Subcutaneous abdominal adipose tissue (tissue), 5 donors: Measurements from ENCODE around the gene DYNC2H1.
"Not testable (repeated sequence)": the region's sequence is repeated elsewhere in the genome, so short reads cannot be mapped to it uniquely, and the experiment has no call there.

Source experiments
- H3K27ac ChIP-seq: one replicate; pipeline ENCODE4 v1.7.0; 2013; ENCODE audit warnings: low read depth, mild to moderate bottlenecking, inconsistent platforms, low read length, moderate library complexity
- H3K27me3 ChIP-seq, 5 donors: one replicate each; pipeline ENCODE4 v1.7.0; 2013; ENCODE audit warnings: low read length in 5 of 5, inconsistent platforms in 1 of 5; ENCODE audit not compliant: control insufficient read depth in 5 of 5, insufficient read depth in 4 of 5
- H3K36me3 ChIP-seq, 5 donors: one replicate each; pipeline ENCODE4 v1.7.0; 2013; ENCODE audit warnings: low read length in 5 of 5; ENCODE audit not compliant: control insufficient read depth in 5 of 5, insufficient read depth in 5 of 5
- H3K4me1 ChIP-seq, 5 donors: one replicate each; pipeline ENCODE4 v1.7.0; 2013; ENCODE audit warnings: low read length in 5 of 5, mild to moderate bottlenecking in 3 of 5, moderate library complexity in 1 of 5; ENCODE audit not compliant: control insufficient read depth in 5 of 5, insufficient read depth in 5 of 5
- H3K4me3 ChIP-seq, 5 donors: one replicate each; pipeline ENCODE4 v1.7.0; 2013; ENCODE audit warnings: low read length in 5 of 5, low read depth in 1 of 5
- H3K9ac ChIP-seq, 5 donors: one replicate each; pipeline ENCODE4 v1.7.0; 2013; ENCODE audit warnings: low read length in 5 of 5, mild to moderate bottlenecking in 4 of 5, moderate library complexity in 3 of 5
- H3K9me3 ChIP-seq, 5 donors: one replicate each; pipeline ENCODE4 v1.7.0; 2013; ENCODE audit warnings: low read length in 5 of 5; ENCODE audit not compliant: control insufficient read depth in 5 of 5
- donor health status: healthy.
- donor health status: healthy.
- donor health status: healthy.
- donor health status: healthy.
- donor health status: healthy.

The DYNC2H1 gene

DNA sequence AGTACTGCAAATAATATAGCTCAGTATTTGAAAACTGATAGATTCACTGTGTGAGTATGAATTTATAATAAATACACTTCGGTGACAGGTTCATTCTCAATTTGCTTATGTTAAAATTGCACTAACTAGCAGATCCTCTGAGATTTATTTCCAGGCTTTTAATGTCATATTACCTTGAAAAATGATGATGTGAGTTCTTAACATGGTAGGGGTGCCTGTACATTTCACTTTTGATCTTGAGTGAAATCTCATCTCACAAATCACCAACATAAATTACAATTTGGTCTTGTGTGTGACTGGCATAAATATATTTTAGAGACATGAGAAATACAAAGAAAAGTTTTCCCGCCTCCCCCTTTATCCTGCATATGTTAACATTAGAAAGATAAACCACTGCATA, 240.4 kb downstream of the DYNC2H1 start:
- no peaks in the 10 kb centered on the region for H3K36me3 ChIP-seq
- no peak overlapping the region for H3K27ac ChIP-seq
- H3K4me1 ChIP-seq = no peaks in the 10 kb centered on the region
- H3K4me3 ChIP-seq = no peak overlapping the region
- H3K9me3 ChIP-seq = peaks cover 0 to 3% (median 0%) of the 10 kb centered on the region in 5 donors
- H3K27me3 ChIP-seq = no peaks in the 10 kb centered on the region
- H3K9ac ChIP-seq = no peak overlapping the region

DNA sequence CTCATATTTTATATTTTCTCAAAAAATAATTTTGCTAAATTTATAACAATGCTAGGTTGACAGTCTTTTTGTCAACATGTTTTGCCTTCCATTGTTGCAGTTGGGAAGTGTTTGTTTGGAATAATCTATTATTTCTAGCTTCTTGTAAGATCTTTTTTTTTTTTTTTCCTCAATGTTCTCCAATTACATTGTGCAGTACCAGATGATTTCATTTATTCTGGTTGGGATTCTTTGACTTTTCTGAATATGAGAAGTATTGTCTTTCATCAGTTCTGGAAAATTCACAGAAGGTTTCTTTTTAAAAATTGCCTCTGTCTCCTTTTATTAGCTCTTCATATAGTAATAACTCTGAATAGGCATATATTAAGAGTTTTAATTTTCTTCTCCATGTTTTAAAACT, 245.4 kb downstream of the DYNC2H1 start:
- Histone ChIP-seq H3K36me3 (peaks cover 0 to 12% (median 0%) of the 10 kb centered on the region in 5 donors), H3K27me3 (no peaks in the 10 kb centered on the region), H3K4me3 (no peak overlapping the region), H3K27ac (no peak overlapping the region), H3K9ac (no peak overlapping the region), H3K9me3 (peaks cover 0 to 3% (median 0%) of the 10 kb centered on the region in 5 donors), H3K4me1 (no peaks in the 10 kb centered on the region)

DNA sequence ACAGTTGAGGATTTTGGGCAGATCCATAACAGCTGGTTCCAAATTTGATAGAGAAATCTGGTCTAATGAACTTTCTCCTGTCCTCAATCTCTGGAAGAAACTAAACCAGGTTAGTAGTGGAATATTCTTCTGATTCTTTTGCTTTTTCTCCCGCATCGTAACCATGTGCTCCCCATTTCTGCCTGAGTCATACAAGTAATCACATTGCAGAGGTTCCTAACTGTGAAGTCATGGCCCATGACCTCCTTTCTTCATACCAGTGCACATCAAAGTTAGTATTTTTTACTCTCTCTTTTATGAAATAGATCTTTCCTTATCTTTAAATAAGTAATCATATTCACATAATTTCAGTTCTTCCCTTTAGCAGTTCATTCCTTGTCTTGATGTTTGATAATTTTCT, 249.0 kb downstream of the DYNC2H1 start:
- Histone ChIP-seq H3K27me3 (no peaks in the 10 kb centered on the region), H3K4me3 (no peak overlapping the region), H3K9me3 (no peaks in the 10 kb centered on the region), H3K9ac (no peak overlapping the region), H3K27ac (no peak overlapping the region), H3K36me3 (peaks cover 0 to 12% (median 0%) of the 10 kb centered on the region in 5 donors), H3K4me1 (no peaks in the 10 kb centered on the region)

DNA sequence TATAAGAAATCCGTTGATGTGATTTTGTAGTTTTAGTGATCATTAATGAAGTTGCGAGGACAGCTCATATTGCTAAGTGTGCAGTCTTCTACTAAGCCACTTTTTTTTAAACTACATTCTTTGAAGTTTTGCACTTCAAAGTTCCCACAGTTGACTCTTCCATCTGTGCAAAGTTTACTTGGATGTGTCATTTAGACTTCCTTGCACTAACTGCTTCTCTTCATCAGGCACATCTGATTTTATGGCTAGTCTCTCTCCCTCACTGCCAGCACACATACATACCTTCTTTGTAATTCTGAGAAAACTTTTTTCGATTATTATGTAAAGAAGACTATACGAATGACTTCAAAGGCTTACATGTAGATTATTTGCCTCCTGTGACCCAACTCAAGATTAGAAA, 250.0 kb downstream of the DYNC2H1 start:
- H3K36me3 ChIP-seq = peaks cover 0 to 12% (median 0%) of the 10 kb centered on the region in 5 donors
- H3K4me3 ChIP-seq = no peak overlapping the region
- H3K27me3 ChIP-seq = no peaks in the 10 kb centered on the region
- H3K4me1 ChIP-seq = no peaks in the 10 kb centered on the region
- no peak overlapping the region for H3K9ac ChIP-seq
- no peaks in the 10 kb centered on the region for H3K9me3 ChIP-seq
- no peak overlapping the region for H3K27ac ChIP-seq

DNA sequence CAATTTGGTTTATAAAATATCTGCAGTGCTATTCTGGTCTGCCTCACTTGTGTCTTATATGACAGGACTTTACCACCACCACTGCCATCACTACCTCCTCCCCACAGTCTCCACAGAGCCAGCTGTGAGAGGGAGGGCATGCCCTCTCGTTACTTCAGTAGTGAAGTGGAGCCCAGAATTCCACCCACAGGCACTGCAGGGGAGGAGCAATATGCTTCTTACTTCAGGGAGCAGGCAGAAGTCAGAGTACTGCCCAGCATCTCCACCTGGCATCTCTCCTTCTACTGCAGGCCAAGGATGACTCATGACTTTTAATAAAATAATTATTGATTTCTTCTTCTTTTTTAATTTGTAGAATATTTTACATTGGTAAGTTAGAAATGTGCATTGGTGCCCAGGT, 255.5 kb downstream of the DYNC2H1 start:
- H3K9me3 ChIP-seq = no peaks in the 10 kb centered on the region
- no peak overlapping the region for H3K27ac ChIP-seq
- H3K4me3 ChIP-seq = no peak overlapping the region
- H3K4me1 ChIP-seq = no peaks in the 10 kb centered on the region
- peaks cover 0 to 10% (median 8%) of the 10 kb centered on the region in 5 donors for H3K36me3 ChIP-seq
- no peaks in the 10 kb centered on the region for H3K27me3 ChIP-seq
- H3K9ac ChIP-seq = no peak overlapping the region

DNA sequence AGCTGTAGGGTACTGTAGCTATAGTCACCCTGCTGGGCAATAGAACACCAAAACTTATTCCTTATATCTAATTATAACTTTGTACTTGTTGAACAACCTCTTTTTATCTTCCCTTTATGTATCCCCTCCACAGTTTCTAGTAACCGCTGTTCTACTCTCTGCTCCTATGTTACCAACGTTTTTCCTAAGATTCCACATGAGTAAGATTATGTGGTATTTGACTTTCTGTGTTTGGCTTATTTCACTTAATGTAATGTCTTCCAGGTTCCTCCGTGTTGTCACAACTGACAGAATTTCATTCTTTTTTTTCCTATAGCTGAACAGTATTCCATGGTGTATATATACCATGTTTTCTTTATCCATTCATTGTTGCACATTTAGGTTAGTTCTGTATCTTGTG, 258.4 kb downstream of the DYNC2H1 start:
- Histone ChIP-seq H3K9me3 (peaks cover 0 to 3% (median 0%) of the 10 kb centered on the region in 5 donors), H3K27me3 (no peaks in the 10 kb centered on the region), H3K36me3 (peaks cover 5 to 19% (median 12%) of the 10 kb centered on the region in 5 donors)

DNA sequence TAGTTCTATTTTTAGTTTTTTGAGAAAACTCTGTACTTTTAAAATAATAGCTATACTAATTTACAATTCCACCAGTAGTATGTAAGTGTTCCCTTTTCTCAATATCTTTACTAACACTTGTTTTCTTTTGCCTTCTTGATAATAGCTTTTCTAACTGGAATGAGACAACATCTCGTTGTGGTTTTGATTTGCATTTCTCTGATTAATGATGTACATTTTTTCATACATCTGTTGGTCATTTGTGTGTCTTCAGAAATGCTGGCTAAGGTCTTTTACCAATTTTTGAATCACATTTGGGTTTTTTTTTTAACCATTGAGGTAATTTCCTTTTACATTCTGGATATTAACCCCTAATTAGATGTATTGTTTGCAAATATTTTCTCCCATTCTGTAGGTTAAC, 258.9 kb downstream of the DYNC2H1 start:
- Histone ChIP-seq H3K27me3 (no peaks in the 10 kb centered on the region), H3K27ac (no peak overlapping the region)

More for the DNA sequence above, 258.4 kb downstream of the DYNC2H1 start:
- Histone ChIP-seq H3K9ac (no peak overlapping the region), H3K4me1 (no peaks in the 10 kb centered on the region), H3K4me3 (no peak overlapping the region), H3K27ac (no peak overlapping the region)

DNA sequence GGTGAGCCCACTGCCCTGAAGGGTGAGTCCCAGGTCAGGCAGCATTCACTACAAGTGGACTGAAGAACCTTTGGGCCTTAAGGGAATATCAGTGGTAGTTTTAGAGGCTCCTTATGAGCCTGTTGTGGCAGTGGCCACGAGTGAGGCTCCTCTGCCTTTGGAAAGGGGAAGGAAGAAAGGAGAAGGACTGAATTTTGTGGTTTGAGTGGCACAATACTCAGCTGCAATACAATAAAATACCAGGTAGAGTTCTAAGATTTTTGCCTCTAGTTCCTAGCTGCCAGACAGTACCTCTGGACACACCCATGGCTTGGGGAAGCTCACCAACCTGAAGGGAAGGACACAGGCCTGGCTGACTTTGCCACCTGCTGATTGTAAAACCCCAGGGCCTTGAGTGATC, 260.9 kb downstream of the DYNC2H1 start:
- H3K9me3 ChIP-seq = peaks cover 0 to 15% (median 3%) of the 10 kb centered on the region in 5 donors
- no peaks in the 10 kb centered on the region for H3K4me1 ChIP-seq
- H3K36me3 ChIP-seq = peaks cover 5 to 19% (median 12%) of the 10 kb centered on the region in 5 donors
- H3K4me3 ChIP-seq = no peak overlapping the region
- no peak overlapping the region for H3K27ac ChIP-seq
- no peaks in the 10 kb centered on the region for H3K27me3 ChIP-seq
- no peak overlapping the region for H3K9ac ChIP-seq

More for the DNA sequence above, 258.9 kb downstream of the DYNC2H1 start:
- Histone ChIP-seq H3K4me1 (no peaks in the 10 kb centered on the region), H3K9me3 (peaks cover 0 to 3% (median 0%) of the 10 kb centered on the region in 5 donors), H3K9ac (no peak overlapping the region), H3K36me3 (peaks cover 5 to 19% (median 12%) of the 10 kb centered on the region in 5 donors), H3K4me3 (no peak overlapping the region)

DNA sequence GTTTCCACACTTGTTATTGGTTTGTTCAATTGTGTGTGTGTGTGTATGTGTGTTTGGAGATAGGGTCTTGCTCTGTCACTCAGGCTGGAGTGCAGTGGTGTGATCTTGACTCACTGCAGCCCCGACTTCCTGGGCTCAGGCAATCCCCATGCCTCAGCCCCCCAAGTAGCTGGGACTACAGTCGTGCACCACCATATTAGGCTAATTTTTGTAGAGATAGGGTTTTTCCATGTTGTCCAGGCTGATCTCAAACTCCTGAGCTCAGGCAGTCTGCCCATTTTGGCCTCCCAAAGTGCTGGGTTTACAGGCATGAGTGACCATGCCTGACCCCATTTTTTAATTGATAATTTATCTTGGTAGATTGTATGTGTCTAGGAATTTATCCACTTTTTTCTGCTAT, 263.7 kb downstream of the DYNC2H1 start:
- Histone ChIP-seq H3K4me1 (no peaks in the 10 kb centered on the region), H3K27ac (no peak overlapping the region), H3K4me3 (no peak overlapping the region), H3K27me3 (no peaks in the 10 kb centered on the region), H3K9ac (no peak overlapping the region), H3K36me3 (peaks cover 7 to 19% (median 12%) of the 10 kb centered on the region in 5 donors), H3K9me3 (peaks cover 0 to 15% (median 9%) of the 10 kb centered on the region in 5 donors)

DNA sequence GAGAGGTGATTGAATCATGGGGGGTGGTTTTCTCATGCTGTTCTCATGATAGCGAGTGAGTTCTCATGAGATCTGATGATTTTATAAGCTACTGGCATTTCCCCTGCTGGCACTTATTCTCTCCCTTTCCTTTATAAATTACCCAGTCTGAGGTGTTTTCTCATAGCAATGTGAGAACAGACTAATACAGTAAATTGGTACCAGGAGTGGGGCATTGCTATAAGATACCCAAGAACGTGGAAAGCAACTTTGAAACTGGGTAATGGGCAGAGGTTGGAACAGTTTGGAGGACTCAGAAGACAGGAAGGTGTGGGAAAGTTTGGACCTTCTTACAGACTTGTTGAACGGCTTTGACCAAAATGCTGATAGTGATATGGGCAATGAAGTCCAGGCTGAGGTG, 265.0 kb downstream of the DYNC2H1 start:
- Histone ChIP-seq H3K9me3 (peaks cover 0 to 15% (median 9%) of the 10 kb centered on the region in 5 donors), H3K36me3 (peaks cover 6 to 14% (median 8%) of the 10 kb centered on the region in 5 donors)
- not testable (repeated sequence) for H3K9ac ChIP-seq, H3K27me3 ChIP-seq, H3K27ac ChIP-seq, H3K4me3 ChIP-seq, H3K4me1 ChIP-seq
